Renal cortex interstitium (tissue), 11 donors: ENCODE results near the gene PHPT1. TPM values are rescaled to one million over a fixed set of nuclear protein-coding genes. Genes with fewer than 3 reads are reported as not detected.

Experiments used
- DNase-seq, 11 donors: peaks; one replicate each; pipeline ENCODE4 v3.0.0-alpha.2; 2013; ENCODE audit warnings: low read depth in 9 of 11, low spot score in 4 of 11; ENCODE audit errors: extremely low read depth in 1 of 11
- polyA plus RNA-seq, 3 donors: library from polyadenylated mRNA; unstranded; fragments of 120-200 nt; gene quantifications; one replicate each; pipeline ENCODE4 v1.2.1, GENCODE V29; 2013; ENCODE audit not compliant: insufficient read length in 3 of 3

Gene PHPT1
- polyA plus RNA-seq, 3 donors, result 63.4 to 111 (median 93.7) TPM

GRCh38 chr9:136852664-136853595 lies 3.7 kb downstream of the PHPT1 start:
- no peak for DNase-seq

- DNase-seq, result no peak
These were observed 4.4 kb downstream of the PHPT1 start for GRCh38 chr9:136853596-136854112.

- DNase-seq, result no peak
These were observed 5.1 kb downstream of the PHPT1 start for GRCh38 chr9:136854113-136854841.

- no peak for DNase-seq
These were observed 5.7 kb downstream of the PHPT1 start for GRCh38 chr9:136854842-136855460.

GRCh38 chr9:136855461-136856078 lies 6.4 kb downstream of the PHPT1 start:
- DNase-seq, result no peak

GRCh38 chr9:136856079-136856476 lies 6.9 kb downstream of the PHPT1 start:
- DNase-seq, result no peak

- no peak for DNase-seq
These were observed 7.4 kb downstream of the PHPT1 start for GRCh38 chr9:136856541-136857141.

- DNase-seq, result no peak
These were observed 8.0 kb downstream of the PHPT1 start for GRCh38 chr9:136857166-136857565.

GRCh38 chr9:136857581-136858412 lies 8.6 kb downstream of the PHPT1 start:
- DNase-seq, result no peak

- DNase-seq, result no peak
These were observed 9.2 kb downstream of the PHPT1 start for GRCh38 chr9:136858452-136858843.

- DNase-seq, result no peak
These were observed 9.9 kb downstream of the PHPT1 start for GRCh38 chr9:136858844-136859757.

GRCh38 chr9:136860529-136860928 lies 11.3 kb downstream of the PHPT1 start:
- DNase-seq, result no peak

- no peak for DNase-seq
These were observed 12.0 kb downstream of the PHPT1 start for GRCh38 chr9:136860933-136861873.

GRCh38 chr9:136861874-136862457 lies 12.8 kb downstream of the PHPT1 start:
- no peak for DNase-seq

- no peak for DNase-seq
These were observed 13.8 kb downstream of the PHPT1 start for GRCh38 chr9:136862849-136863622.
